GM19463 (cell line): ENCODE measurements around the gene FAM234A.
"Not testable (repeated sequence)": the region's sequence is repeated elsewhere in the genome, so short reads cannot be mapped to it uniquely, and the experiment has no call there.

Experiments
- ATAC-seq: cut with Tn5 transposase; IDR thresholded peaks from one replicate; pipeline ENCODE4 v1.9.1; 2021; ENCODE audit warnings: mild to moderate bottlenecking, moderate library complexity; ENCODE audit not compliant: unreplicated experiment

Gene FAM234A

GRCh38 chr16:229731-230281 is 4.8 kb upstream of the FAM234A start:
- no peak for ATAC-seq

DNA sequence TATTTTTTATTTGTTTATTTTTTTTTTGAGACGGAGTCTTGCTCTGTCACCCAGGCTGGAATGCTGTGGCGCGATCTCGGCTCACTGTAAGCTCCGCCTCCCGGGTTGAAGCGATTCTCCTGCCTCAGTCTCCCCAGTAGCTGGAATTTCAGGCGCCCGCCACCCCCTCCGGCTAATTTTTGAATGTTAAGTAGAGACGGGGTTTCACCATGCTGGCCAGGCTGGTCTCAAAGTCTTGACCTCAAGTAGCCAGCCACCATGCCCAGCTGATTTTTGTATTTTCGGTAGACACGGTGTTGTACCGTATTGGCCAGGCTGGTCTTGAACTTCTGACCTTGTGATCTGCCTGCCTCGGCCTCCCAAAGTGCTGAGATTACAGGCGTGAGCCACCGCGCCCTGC is 4.3 kb upstream of the FAM234A start:
- not testable (repeated sequence) for ATAC-seq

GRCh38 chr16:230949-231348 is 3.7 kb upstream of the FAM234A start:
- ATAC-seq, result no peak

GRCh38 chr16:239948-240277 is 5.3 kb downstream of the FAM234A start:
- ATAC-seq, result no peak

DNA sequence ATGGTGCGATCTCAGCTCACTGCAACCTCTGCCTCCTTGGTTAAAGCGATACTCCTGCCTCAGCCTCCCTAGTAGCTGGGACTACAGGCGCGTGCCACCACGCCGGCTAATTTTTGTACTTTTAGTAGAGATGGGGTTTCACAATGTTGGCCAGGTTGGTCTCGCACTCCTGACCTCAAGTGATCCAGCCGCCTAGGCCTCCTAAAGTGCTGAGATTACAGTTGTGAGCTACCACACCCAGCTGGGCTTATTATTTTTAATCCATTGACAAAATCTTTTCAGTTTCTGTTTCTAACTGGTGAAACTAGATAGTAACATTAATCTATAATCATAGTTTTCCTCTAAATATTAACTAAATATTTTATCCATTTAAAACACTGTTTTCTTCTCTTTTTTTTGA is 5.9 kb downstream of the FAM234A start:
- ATAC-seq, result no peak

- no peak for ATAC-seq
Measured at GRCh38 chr16:242281-242680, 7.7 kb downstream of the FAM234A start.

DNA sequence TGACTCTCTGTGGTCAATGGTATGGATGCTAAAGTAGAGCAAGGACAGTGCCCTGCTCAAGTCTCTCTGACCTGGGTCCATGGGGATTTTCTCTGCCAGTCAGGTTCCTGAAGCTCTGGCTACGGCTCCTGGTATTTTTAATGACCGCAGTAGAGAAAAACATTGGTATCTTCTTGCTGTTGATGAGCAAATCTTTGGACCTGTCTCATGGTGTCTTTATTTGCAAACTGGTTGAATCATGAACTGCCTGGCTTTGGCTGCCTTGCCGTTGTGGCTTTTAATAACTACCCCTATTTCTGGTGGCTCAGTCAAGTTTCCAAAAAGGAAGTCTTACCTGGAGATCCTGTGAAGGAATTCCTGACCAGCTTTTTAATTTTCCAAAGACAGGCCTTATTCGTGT is 8.7 kb downstream of the FAM234A start:
- ATAC-seq, result no peak

DNA sequence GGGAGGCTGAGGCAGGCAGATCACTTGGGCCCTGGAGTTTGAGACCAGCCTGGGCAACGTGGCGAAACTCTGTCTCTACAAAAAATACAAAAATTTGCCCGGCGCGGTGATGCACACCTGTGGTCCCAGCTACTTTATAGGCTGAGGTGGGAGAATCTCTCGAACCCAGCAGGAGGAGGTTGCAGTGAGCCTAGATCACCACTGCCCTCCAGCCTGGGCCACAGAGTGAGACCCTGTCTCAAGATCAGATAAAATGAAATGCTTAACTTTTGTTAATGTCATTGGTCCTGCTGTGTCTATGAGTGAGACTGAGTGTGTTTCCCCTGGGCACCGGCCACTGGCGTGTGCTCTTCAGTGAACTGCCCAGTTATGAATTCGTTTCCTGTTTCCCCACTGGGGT is 10.5 kb downstream of the FAM234A start:
- ATAC-seq, result no peak

DNA sequence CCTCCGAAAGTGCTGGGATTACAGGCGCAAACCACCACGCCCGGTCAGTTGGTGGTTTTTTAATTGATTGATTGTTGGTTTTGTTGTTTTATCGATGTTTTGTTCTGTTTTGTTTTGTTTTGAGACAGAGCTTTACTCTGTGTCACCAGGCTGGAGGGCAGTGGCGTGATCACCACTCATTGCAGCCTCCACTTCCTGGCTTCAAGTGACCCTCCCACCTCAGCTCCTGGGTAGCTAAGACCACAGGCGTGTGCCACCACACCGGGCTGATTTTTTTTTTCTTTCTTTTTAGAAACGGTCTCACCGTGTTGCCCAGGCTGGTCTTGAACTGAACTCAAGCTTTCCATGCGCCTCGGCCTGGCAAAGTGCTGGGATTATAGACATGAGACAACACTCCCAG is 12.4 kb downstream of the FAM234A start:
- no peak for ATAC-seq

- no peak for ATAC-seq
Measured at GRCh38 chr16:249431-249830, 14.8 kb downstream of the FAM234A start.

DNA sequence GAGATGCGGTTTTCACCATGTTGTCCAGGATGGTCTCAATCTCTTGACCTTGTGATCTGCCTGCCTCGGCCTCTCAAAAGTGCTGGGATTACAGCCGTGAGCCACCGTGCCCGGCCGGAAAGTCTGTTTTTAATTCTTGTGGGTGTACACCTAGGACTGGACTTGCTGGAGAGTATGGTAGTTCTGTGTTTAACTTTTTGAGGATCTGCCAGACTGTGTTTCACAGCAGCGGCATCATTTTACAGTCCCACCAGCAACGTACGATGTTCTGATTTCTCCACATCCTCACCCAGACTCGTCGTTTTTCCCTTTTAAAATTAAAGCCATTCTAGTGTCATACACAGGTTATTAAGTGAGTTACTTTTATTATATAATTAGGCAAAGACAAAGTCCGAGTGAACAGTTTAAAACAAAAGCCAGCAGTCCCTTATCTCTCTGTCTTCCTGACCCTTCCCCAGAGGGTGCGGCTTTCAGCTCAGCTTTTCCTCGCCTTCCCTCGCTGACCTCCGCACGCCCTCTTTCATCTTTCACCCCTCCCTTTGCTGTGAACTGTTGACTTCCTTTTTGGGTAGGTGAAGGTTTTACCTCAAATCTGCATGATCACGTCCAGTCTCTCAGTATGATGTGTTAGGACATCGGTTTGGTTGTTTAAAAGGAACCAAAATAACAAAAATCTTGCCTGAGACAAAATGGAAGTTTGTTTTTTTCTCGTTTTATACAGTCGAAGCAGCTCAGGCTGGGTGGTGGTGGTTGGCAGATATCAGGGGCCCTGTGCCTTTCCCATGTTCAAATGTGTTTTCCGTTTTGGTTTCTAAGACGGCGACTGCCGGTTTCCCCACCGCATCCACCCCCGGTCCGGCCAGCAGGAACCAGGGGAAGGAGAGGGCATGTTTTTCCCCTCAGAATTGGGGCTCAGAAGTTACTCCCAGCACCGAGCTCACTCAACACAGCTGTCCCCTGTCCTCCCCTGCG is 18.0 kb downstream of the FAM234A start:
- no peak for ATAC-seq

DNA sequence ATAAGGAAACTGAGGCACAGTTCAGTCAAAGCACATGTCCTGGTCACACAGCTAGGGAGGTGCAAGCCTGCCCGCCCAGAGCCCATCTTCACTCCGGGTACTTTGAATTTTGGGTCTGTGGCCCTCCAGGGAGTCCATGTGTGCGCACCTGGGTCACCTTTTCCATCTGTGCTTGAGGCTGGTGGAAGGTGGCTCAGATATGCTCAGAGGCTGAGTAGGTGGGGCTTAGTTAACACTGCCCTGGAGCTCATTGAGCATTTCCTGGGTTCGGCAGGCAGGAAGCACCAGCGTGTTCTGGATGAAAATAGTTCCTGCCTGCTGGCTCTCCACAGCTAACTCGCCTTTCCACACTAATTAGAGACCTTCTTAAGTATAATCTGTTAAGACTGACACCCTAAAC is 19.2 kb downstream of the FAM234A start:
- ATAC-seq, result no peak

DNA sequence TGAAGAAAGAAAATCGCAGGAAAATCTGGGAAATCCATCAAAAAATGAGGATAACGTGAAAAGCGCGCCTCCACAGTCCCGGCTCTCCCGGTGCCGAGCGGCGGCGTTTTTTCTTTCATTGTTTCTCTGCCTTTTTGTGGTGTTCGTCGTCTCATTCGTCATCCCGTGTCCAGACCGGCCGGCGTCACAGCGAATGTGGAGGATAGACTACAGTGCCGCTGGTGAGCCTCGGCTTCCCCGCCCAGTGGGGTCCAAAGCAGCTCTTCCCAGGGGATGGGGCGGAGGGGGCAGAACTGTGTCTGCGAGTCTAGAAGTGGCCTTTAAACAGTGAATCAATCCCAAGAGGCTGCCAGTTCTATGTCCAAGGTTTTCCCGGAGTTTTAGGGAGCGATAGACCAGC is 19.8 kb downstream of the FAM234A start:
- ATAC-seq, result no peak

GRCh38 chr16:255183-255582 is 20.6 kb downstream of the FAM234A start:
- ATAC-seq, result no peak

GRCh38 chr16:258091-258490 is 23.5 kb downstream of the FAM234A start:
- ATAC-seq, result not testable (repeated sequence)

DNA sequence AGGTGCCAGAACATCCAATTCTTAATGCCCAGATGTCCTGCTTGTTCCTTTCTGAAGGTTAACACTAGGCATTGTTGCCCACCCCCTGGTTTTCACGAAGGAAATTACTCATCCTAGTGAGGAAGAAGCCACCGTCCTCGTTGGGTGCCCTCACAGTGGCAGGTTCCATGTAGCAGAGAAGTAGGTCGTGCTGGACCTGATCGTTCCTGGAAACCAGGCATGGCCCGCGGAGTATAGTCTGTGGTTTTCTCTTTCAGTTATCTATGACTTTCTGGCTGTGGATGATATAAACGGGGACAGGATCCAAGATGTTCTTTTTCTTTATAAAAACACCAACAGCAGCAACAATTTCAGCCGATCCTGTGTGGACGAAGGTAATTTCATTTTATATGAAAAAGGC is 24.6 kb downstream of the FAM234A start:
- ATAC-seq, result no peak

DNA sequence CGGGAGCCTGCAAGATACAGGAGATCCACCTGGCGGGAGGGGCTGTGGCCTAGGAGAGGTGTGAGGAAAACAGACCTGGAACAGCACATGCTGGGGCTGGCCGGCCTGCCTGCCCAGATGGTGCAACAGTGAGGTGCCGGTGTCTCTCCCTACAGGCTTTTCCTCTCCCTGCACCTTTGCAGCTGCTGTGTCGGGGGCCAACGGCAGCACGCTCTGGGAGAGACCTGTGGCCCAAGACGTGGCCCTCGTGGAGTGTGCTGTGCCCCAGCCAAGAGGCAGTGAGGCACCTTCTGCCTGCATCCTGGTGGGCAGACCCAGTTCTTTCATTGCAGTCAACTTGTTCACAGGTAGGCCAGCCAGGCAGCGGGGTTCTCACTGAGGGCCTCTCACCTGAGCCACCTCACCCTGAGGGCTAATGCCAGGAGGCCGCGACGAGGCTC is 25.2 kb downstream of the FAM234A start:
- ATAC-seq, result no peak

GRCh38 chr16:260326-260725 is 25.7 kb downstream of the FAM234A start:
- ATAC-seq, result no peak

DNA sequence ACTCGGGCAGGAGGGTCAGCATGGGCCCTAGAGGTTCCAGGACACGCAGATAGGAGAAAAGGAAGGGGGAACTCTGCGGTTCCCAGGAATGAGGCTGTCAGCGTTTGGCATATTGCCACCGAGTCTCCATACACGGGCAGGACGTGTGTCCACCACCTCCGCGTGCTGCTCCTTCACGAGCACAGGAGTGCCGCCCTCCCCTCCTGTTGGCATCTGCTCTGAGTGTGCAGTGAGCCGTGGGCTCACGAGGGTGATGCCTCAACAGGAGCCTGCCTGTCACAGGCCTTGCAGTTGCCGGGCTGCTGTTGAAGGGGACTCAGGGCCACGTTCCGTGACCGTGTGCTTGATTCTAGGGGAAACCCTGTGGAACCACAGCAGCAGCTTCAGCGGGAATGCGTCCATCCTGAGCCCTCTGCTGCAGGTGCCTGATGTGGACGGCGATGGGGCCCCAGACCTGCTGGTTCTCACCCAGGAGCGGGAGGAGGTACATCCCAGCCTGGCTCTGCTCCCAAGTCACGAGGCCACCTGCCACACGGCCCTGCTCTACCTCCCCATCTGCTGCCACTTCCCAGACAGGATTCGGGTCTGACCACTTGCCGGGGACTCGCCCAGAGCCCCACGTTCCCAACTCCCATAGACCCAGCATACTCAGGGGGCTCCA is 26.5 kb downstream of the FAM234A start:
- ATAC-seq, result no peak

DNA sequence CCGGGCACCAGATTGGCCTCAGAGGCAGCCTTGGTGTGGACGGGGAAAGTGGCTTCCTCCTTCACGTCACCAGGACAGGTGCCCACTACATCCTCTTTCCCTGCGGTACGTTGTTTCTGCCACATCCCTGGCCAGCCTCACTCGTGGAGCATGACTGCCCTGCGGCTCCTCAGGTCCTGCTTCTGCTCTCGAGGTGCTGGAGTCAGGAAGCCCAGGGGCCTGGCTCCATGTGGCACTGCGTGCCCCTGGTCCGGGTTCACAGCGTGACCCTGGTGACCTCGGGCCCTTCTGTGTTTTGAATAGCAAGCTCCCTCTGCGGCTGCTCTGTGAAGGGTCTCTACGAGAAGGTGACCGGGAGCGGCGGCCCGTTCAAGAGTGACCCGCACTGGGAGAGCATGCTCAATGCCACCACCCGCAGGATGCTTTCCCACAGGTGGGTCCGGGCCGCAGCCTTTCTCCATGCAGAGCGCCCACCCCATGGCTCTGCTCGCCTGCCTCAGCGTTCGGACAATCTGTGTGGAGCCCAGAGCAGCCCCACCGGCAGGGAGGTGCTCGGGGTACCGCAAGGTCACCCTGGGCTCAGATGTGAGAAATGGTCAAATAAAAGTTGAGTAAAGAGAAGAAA is 27.6 kb downstream of the FAM234A start:
- no peak for ATAC-seq

DNA sequence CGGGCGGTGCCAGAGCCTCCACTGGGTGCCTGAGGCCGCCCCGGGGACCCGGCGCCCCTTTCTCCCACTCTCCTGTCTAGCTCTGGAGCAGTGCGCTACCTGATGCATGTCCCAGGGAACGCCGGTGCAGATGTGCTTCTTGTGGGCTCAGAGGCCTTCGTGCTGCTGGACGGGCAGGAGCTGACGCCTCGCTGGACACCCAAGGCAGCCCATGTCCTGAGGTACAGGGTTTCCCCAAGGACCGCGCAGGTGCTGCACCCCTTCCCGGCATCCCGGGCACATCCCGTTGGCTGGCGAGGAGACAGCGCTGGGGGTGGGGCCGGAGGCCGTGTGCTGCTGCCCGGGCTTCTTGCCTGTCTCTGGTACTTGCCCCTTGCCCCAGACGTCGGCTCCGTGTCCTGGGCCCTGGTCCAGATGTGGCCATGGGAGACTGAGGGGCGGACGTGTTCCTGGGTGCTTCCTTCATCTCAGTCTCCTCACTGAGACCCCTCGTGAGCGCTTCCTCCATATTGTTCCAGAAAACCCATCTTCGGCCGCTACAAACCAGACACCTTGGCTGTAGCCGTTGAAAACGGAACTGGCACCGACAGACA is 28.7 kb downstream of the FAM234A start:
- no peak for ATAC-seq
